Fibroblast of lung (primary cell): ENCODE results near the gene FAM107B. TPM values are rescaled to one million over a fixed set of nuclear protein-coding genes. Genes with fewer than 3 reads are reported as not detected.
"Not testable (repeated sequence)": the region's sequence is repeated elsewhere in the genome, so short reads cannot be mapped to it uniquely, and the experiment has no call there.

Experiments used
- DNase-seq, 2 donors: peaks; one replicate each; pipeline versions ENCODE4 v3.0.0 to v3.0.0-alpha.2; 2010; ENCODE audit warnings: low read depth in 2 of 2
- H2AFZ ChIP-seq: 2 replicates; pipeline ENCODE4 v1.5.1; 2012; ENCODE audit warnings: low read length, control low read depth, inconsistent platforms
- H3K27ac ChIP-seq: 2 replicates; pipeline ENCODE4 v1.5.1; 2011; ENCODE audit warnings: low read length, control low read depth; ENCODE audit not compliant: insufficient read depth
- H3K27me3 ChIP-seq: 2 replicates; pipeline ENCODE4 v1.5.1; 2011; ENCODE audit warnings: mild to moderate bottlenecking, low read length; ENCODE audit not compliant: control insufficient read depth, insufficient read depth
- H3K36me3 ChIP-seq: 2 replicates; pipeline ENCODE4 v1.5.1; 2011; ENCODE audit warnings: low read length; ENCODE audit not compliant: control insufficient read depth, insufficient read depth
- H3K4me1 ChIP-seq: 2 replicates; pipeline ENCODE4 v1.5.1; 2011; ENCODE audit warnings: low read length; ENCODE audit not compliant: control insufficient read depth, insufficient read depth; ENCODE audit errors: extremely low read depth
- H3K4me2 ChIP-seq: 2 replicates; pipeline ENCODE4 v1.5.1; 2011; ENCODE audit warnings: low read length, control low read depth; ENCODE audit not compliant: insufficient read depth; ENCODE audit errors: extremely low read depth
- H3K4me3 ChIP-seq, 4 experiments: fragments of 200-600 bp in 1 of 4; sonication (generic) in 1 of 4; replicated peaks in 1 of 4; 2 replicates each; pipeline ENCODE4 v1.5.1; 2011 to 2016; ENCODE audit warnings: low read length in 4 of 4, low read depth in 3 of 4, mild to moderate bottlenecking in 3 of 4, control low read depth in 2 of 4, inconsistent platforms in 1 of 4, mixed read lengths in 1 of 4; ENCODE audit not compliant: insufficient read depth in 1 of 4; ENCODE audit errors: control extremely low read depth in 1 of 4
- H3K79me2 ChIP-seq: 2 replicates; pipeline ENCODE4 v1.5.1; 2012; ENCODE audit warnings: mild to moderate bottlenecking, low read length, inconsistent platforms; ENCODE audit not compliant: control insufficient read depth, insufficient read depth
- H3K9ac ChIP-seq: 2 replicates; pipeline ENCODE4 v1.5.1; 2011; ENCODE audit warnings: mild to moderate bottlenecking, low read length, control low read depth; ENCODE audit not compliant: insufficient read depth
- H3K9me3 ChIP-seq: 2 replicates; pipeline ENCODE4 v1.5.1; 2012; ENCODE audit warnings: low read depth, low read length; ENCODE audit not compliant: control insufficient read depth, insufficient read depth
- H4K20me1 ChIP-seq: 2 replicates; pipeline ENCODE4 v1.5.1; 2011; ENCODE audit warnings: low read length; ENCODE audit not compliant: control insufficient read depth, insufficient read depth; ENCODE audit errors: extremely low read depth
- EZH2 ChIP-seq: IDR thresholded peaks from 2 replicates; pipeline ENCODE4 v1.5.1; 2012; ENCODE audit warnings: low read length, control low read depth, mild to moderate bottlenecking; ENCODE audit errors: missing control alignments
- polyA plus RNA-seq, 2 donors: library from polyadenylated mRNA; depleted of rRNA in 1 of 2; stranded (reverse) in 1 of 2; unstranded in 1 of 2; fragments of >200 nt; gene quantifications; 2 replicates each; pipeline ENCODE4 v1.2.1, GENCODE V29; 2011 to 2012; ENCODE audit warnings: missing spikeins in 1 of 2
- total RNA-seq: library from RNA; depleted of rRNA; stranded (reverse); fragments of >200 nt; gene quantifications from 2 replicates; pipeline ENCODE4 v1.2.1, GENCODE V29; 2014
- TF ChIP-seq, protein P1 (sequence below), 2 donors: IDR thresholded peaks in 1 of 2; conservative IDR thresholded peaks in 1 of 2; 1 replicate in 1 of 2; 2 replicates in 1 of 2; pipeline ENCODE4 v1.5.1; 2011 to 2012; ENCODE audit warnings: low read length in 2 of 2, control low read depth in 1 of 2, inconsistent platforms in 1 of 2, low read depth in 1 of 2, mild to moderate bottlenecking in 1 of 2

FAM107B gene
- total and polyA plus RNA-seq, 2 donors (not counting 1 experiment from before 2014, with no cell fraction given) = 29.0 to 36.0 TPM

DNA sequence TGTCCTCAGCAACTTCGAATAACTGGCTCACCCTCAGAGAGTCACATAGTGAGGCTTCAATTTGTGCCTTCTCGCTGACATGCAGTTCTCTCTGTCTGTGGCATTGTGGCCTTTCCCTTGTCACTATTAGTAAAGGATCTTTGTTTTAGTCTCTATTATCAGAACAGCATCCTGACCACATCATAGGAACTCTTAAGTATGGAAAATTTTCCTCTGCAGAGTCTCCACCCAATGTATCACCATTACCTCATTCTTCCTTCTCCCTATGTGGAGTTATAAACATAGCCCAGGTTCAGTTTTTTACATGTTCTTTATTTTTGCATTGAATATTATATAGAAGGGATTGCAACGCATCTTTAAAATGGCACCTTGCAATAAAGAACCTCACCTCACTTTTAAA, 112.9 kb downstream of the FAM107B start:
- H3K79me2 ChIP-seq = no peaks in the 10 kb centered on the region
- no peak overlapping the region for H3K4me3 ChIP-seq
- no peaks in the 10 kb centered on the region for H4K20me1 ChIP-seq
- H3K27ac ChIP-seq = no peak overlapping the region
- no peaks in the 10 kb centered on the region for H3K36me3 ChIP-seq
- H3K4me1 ChIP-seq = no peaks in the 10 kb centered on the region
- no peaks in the 10 kb centered on the region for H3K9me3 ChIP-seq
- no peaks in the 10 kb centered on the region for H3K27me3 ChIP-seq
- TF ChIP-seq, protein P1, sequence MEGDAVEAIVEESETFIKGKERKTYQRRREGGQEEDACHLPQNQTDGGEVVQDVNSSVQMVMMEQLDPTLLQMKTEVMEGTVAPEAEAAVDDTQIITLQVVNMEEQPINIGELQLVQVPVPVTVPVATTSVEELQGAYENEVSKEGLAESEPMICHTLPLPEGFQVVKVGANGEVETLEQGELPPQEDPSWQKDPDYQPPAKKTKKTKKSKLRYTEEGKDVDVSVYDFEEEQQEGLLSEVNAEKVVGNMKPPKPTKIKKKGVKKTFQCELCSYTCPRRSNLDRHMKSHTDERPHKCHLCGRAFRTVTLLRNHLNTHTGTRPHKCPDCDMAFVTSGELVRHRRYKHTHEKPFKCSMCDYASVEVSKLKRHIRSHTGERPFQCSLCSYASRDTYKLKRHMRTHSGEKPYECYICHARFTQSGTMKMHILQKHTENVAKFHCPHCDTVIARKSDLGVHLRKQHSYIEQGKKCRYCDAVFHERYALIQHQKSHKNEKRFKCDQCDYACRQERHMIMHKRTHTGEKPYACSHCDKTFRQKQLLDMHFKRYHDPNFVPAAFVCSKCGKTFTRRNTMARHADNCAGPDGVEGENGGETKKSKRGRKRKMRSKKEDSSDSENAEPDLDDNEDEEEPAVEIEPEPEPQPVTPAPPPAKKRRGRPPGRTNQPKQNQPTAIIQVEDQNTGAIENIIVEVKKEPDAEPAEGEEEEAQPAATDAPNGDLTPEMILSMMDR (conservative IDR thresholded peaks at IDR 0.05 in 1 of 2, IDR thresholded peaks at IDR 0.05 in 1 of 2; ENCODE audit: low read depth in 1 of 2, low read length in 2 of 2) = no peak
- no peak for TF ChIP-seq EZH2
- no peak for DNase-seq
- no peak overlapping the region for H3K4me2 ChIP-seq
- H3K9ac ChIP-seq = no peak overlapping the region
- H2AFZ ChIP-seq = no peak overlapping the region

DNA sequence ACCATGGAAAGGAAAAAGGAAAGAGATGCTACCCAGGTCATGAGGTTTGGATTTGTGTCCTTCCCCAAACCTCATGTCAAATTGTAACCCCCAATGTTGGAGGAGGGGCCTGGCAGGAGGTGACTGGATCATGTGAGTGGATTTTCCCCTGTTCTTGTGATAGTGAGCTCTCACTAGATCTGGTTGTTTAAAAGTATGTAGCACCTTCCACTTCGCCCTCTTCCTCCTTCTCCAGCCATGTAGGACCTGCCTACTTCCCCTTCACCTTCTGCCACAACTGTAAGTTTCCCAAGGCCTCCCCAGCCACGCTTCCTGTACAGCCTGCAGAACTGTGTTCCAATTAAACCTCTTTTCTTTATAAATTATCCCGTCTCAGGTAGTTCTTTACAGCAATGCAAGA, 113.9 kb downstream of the FAM107B start:
- H3K4me3 ChIP-seq = no peak overlapping the region

DNA sequence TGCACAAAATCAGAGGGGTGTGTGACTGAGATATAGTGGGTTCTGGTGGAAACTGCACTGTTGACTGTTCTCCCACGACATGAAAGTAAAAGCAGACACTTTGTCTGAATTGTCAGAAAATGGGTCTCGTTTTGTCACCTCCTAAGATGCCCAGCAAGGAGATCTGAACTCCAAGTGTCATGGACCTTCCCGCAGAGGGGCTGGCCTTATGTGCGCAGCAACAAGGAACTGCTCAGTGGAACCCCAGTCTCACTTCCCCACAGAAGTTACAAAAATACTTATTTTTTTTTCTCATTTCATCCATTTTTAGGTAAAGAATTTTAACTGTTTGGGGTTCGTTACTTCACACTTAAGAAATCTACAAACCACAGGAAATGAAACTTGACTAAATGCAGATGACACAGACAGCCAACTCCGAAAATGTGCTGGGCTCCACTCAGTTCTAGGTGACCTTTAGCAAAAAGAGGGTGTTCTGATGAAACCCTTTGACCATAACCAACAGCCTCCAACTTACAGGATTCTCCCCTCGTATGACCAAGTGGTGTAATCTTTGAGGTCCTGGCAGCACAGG, 115.0 kb downstream of the FAM107B start:
- Histone ChIP-seq H3K4me2 (no peak overlapping the region), H3K79me2 (no peaks in the 10 kb centered on the region), H2AFZ (no peak overlapping the region), H3K27ac (no peak overlapping the region), H4K20me1 (no peaks in the 10 kb centered on the region), H3K36me3 (no peaks in the 10 kb centered on the region), H3K9ac (no peak overlapping the region), H3K9me3 (no peaks in the 10 kb centered on the region), H3K27me3 (no peaks in the 10 kb centered on the region), H3K4me1 (no peaks in the 10 kb centered on the region), H3K4me3 (no peak overlapping the region)
- DNase-seq = no peak
- TF ChIP-seq, protein P1 (conservative IDR thresholded peaks at IDR 0.05 in 1 of 2, IDR thresholded peaks at IDR 0.05 in 1 of 2; ENCODE audit: low read depth in 1 of 2, low read length in 2 of 2) = no peak
- no peak for TF ChIP-seq EZH2

More for the DNA sequence above, 113.9 kb downstream of the FAM107B start:
- no peak overlapping the region for H2AFZ ChIP-seq
- H3K27me3 ChIP-seq = no peaks in the 10 kb centered on the region
- no peak for DNase-seq
- no peak for TF ChIP-seq EZH2
- TF ChIP-seq, protein P1 (conservative IDR thresholded peaks at IDR 0.05 in 1 of 2, IDR thresholded peaks at IDR 0.05 in 1 of 2; ENCODE audit: low read depth in 1 of 2, low read length in 2 of 2) = no peak
- no peak overlapping the region for H3K4me2 ChIP-seq
- no peaks in the 10 kb centered on the region for H4K20me1 ChIP-seq
- no peaks in the 10 kb centered on the region for H3K79me2 ChIP-seq
- H3K27ac ChIP-seq = no peak overlapping the region
- no peak overlapping the region for H3K9ac ChIP-seq
- no peaks in the 10 kb centered on the region for H3K4me1 ChIP-seq
- H3K36me3 ChIP-seq = no peaks in the 10 kb centered on the region
- no peaks in the 10 kb centered on the region for H3K9me3 ChIP-seq

DNA sequence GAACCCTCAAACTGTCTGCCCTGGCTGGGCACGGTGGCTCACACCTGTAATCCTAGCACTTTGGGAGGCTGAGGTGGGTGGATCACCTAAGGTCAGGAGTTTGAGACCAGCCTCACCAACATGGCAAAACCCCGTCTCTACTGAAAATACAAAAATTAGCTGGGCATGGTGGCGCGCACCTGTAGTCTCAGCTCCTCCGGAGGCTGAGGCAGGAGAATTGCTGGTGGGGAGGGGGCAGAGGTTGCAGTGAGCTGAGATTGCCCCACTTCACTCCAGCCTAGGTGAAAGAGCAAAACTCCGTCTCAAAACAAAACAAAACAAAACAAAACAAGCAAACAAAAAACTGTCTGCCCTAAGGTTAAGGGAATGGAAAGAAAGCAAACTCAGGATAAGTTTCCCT, 115.6 kb downstream of the FAM107B start:
- H3K4me3 ChIP-seq, H3K27me3 ChIP-seq, H4K20me1 ChIP-seq, DNase-seq, H3K4me1 ChIP-seq, H3K36me3 ChIP-seq, H3K9ac ChIP-seq, H3K27ac ChIP-seq, H2AFZ ChIP-seq, H3K9me3 ChIP-seq, H3K79me2 ChIP-seq, H3K4me2 ChIP-seq: not testable (repeated sequence)
